ENCODE results near the gene POU3F1. TPM values are rescaled to one million over a fixed set of nuclear protein-coding genes. Genes with fewer than 3 reads are reported as not detected.

Gene POU3F1
- total RNA-seq, 2 experiments from 2014 or later: 0.13 TPM; not detected in 1

GRCh38 chr1:38074302-38074677 lies 27.7 kb upstream of the POU3F1 start:
- no peaks in the 10 kb centered on the region for H4K20me1 ChIP-seq (ENCODE audit: insufficient read depth, low read length)
- H3K9me2 ChIP-seq (ENCODE audit: insufficient read depth, low read length): no peaks in the 10 kb centered on the region
- no peak overlapping the region for H3K4me3 ChIP-seq (ENCODE audit: low read depth, low read length, poor library complexity, severe bottlenecking)
- H3K36me3 ChIP-seq (ENCODE audit: insufficient read depth, low read length): no peaks in the 10 kb centered on the region
- ChIA-PET CTCF (ENCODE audit: unreplicated experiment) (no interaction called here), POLR2A (no interaction called here)
- H3K4me1 ChIP-seq (ENCODE audit: insufficient read depth, low read length, poor library complexity, severe bottlenecking): no peaks in the 10 kb centered on the region
- no TSS peak for BruUV-seq (replicated peaks)
- TF ChIP-seq CTCF (conservative IDR thresholded peaks at IDR 0.05; ENCODE audit: low read length): no peak
- no peak for TF ChIP-seq EZH2phosphoT487 (IDR thresholded peaks at IDR 0.05; ENCODE audit: borderline replicate concordance, low read depth, low read length)
- no peak overlapping the region for H3K4me2 ChIP-seq (ENCODE audit: low read length)
- no peak overlapping the region for H3K27ac ChIP-seq (ENCODE audit: low read depth, low read length, poor library complexity, severe bottlenecking)
- H2AFZ ChIP-seq (ENCODE audit: low read length): no peak overlapping the region
- intact Hi-C loops (cut with micrococcal nuclease; ENCODE audit: unreplicated experiment): no loop called here
- DNase-seq (ENCODE audit: low spot score): no peak
- H3K79me2 ChIP-seq (ENCODE audit: insufficient read depth, low read depth, low read length): no peaks in the 10 kb centered on the region
- no peaks in the 10 kb centered on the region for H3K9me3 ChIP-seq (ENCODE audit: low read length)

- intact Hi-C loops (cut with micrococcal nuclease; ENCODE audit: unreplicated experiment): no loop called here
- CTCF ChIA-PET (ENCODE audit: unreplicated experiment): no interaction called here
- TF ChIP-seq EZH2phosphoT487 (IDR thresholded peaks at IDR 0.05; ENCODE audit: borderline replicate concordance, low read depth, low read length): no peak
- TF ChIP-seq CTCF (conservative IDR thresholded peaks at IDR 0.05; ENCODE audit: low read length): no peak
- no peak overlapping the region for H3K4me2 ChIP-seq (ENCODE audit: low read length)
- H4K20me1 ChIP-seq (ENCODE audit: insufficient read depth, low read length): no peaks in the 10 kb centered on the region
- H3K79me2 ChIP-seq (ENCODE audit: insufficient read depth, low read depth, low read length): no peaks in the 10 kb centered on the region
- no TSS peak for BruUV-seq (replicated peaks)
- H3K9me3 ChIP-seq (ENCODE audit: low read length): no peaks in the 10 kb centered on the region
- H3K4me1 ChIP-seq (ENCODE audit: insufficient read depth, low read length, poor library complexity, severe bottlenecking): no peaks in the 10 kb centered on the region
- H3K9me2 ChIP-seq (ENCODE audit: insufficient read depth, low read length): no peaks in the 10 kb centered on the region
- no peak overlapping the region for H2AFZ ChIP-seq (ENCODE audit: low read length)
- H3K36me3 ChIP-seq (ENCODE audit: insufficient read depth, low read length): no peaks in the 10 kb centered on the region
- H3K27ac ChIP-seq (ENCODE audit: low read depth, low read length, poor library complexity, severe bottlenecking): no peak overlapping the region
- DNase-seq (ENCODE audit: low spot score): no peak
- POLR2A ChIA-PET: no interaction called here
- no peak overlapping the region for H3K4me3 ChIP-seq (ENCODE audit: low read depth, low read length, poor library complexity, severe bottlenecking)
Observed at GRCh38 chr1:38073534-38074301, 27.1 kb upstream of the POU3F1 start.

GRCh38 chr1:38072858-38073257 lies 26.3 kb upstream of the POU3F1 start:
- Histone ChIP-seq H3K36me3 (ENCODE audit: insufficient read depth, low read length) (no peaks in the 10 kb centered on the region), H2AFZ (ENCODE audit: low read length) (no peak overlapping the region), H3K27ac (ENCODE audit: low read depth, low read length, poor library complexity, severe bottlenecking) (no peak overlapping the region), H3K4me1 (ENCODE audit: insufficient read depth, low read length, poor library complexity, severe bottlenecking) (peaks cover 3% of the 10 kb centered on the region), H3K4me2 (ENCODE audit: low read length) (no peak overlapping the region), H3K9me2 (ENCODE audit: insufficient read depth, low read length) (no peaks in the 10 kb centered on the region), H3K79me2 (ENCODE audit: insufficient read depth, low read depth, low read length) (no peaks in the 10 kb centered on the region), H4K20me1 (ENCODE audit: insufficient read depth, low read length) (no peaks in the 10 kb centered on the region), H3K9me3 (ENCODE audit: low read length) (no peaks in the 10 kb centered on the region), H3K4me3 (ENCODE audit: low read depth, low read length, poor library complexity, severe bottlenecking) (no peak overlapping the region)
- intact Hi-C loops (cut with micrococcal nuclease; ENCODE audit: unreplicated experiment): no loop called here
- POLR2A ChIA-PET: interaction anchor here (0.7 kb wide), 1 partner anchor 760 kb away, joined by 3 read pairs; no protein-coding TSS in a partner anchor
- TF ChIP-seq CTCF (conservative IDR thresholded peaks at IDR 0.05; ENCODE audit: low read length) (0 out of 2 replicates have a peak, but pooled peaks have one; percentile 17), EZH2phosphoT487 (IDR thresholded peaks at IDR 0.05; ENCODE audit: borderline replicate concordance, low read depth, low read length) (no peak)
- no peak for DNase-seq (ENCODE audit: low spot score)
- CTCF ChIA-PET (ENCODE audit: unreplicated experiment): no interaction called here
- BruUV-seq (replicated peaks): no TSS peak
